Heart left ventricle (tissue), 16 donors: ENCODE measurements around the gene STX1B. TPM values are rescaled to one million over a fixed set of nuclear protein-coding genes. Genes with fewer than 3 reads are reported as not detected.
A peak's percentile ranks its signal among the peaks of the same experiment; 100 is the strongest.

Source experiments
- ATAC-seq, 4 donors: fragments of 200-7000 bp; cut with Tn5 transposase; one replicate each; pipeline ENCODE4 v1.9.1; 2020 to 2022; ENCODE audit warnings: moderate library complexity in 4 of 4, mild to moderate bottlenecking in 3 of 4, moderate number of reproducible peaks in 1 of 4
- DNase-seq, 5 donors: peaks; one replicate each; pipeline ENCODE4 v3.0.0-alpha.2; 2020
- H3K27ac ChIP-seq, 12 donors: fragments of 200-600 bp; sonication (generic) in 4 of 12; one replicate each; pipeline versions ENCODE4 v1.5.0 to v1.8.0; 2016 to 2022; ENCODE audit warnings: mild to moderate bottlenecking in 2 of 12
- H3K27me3 ChIP-seq, 9 donors: fragments of 200-600 bp; sonication (generic) in 2 of 9; one replicate each; pipeline versions ENCODE4 v1.5.1 to v1.8.0; 2016 to 2022; ENCODE audit warnings: mild to moderate bottlenecking in 3 of 9
- H3K36me3 ChIP-seq, 9 donors: fragments of 200-600 bp; sonication (generic) in 2 of 9; one replicate each; pipeline versions ENCODE4 v1.5.0 to v1.8.0; 2018 to 2022; ENCODE audit warnings: mild to moderate bottlenecking in 2 of 9
- H3K4me1 ChIP-seq, 12 donors: fragments of 200-600 bp; sonication (generic) in 4 of 12; one replicate each; pipeline versions ENCODE4 v1.5.0 to v1.8.0; 2016 to 2022; ENCODE audit warnings: mild to moderate bottlenecking in 3 of 12
- H3K4me3 ChIP-seq, 12 donors: fragments of 200-600 bp; sonication (generic) in 4 of 12; one replicate each; pipeline versions ENCODE4 v1.5.0 to v1.8.0; 2017 to 2022; ENCODE audit warnings: mild to moderate bottlenecking in 9 of 12, moderate library complexity in 4 of 12
- H3K9me3 ChIP-seq, 12 donors: fragments of 200-600 bp; sonication (generic) in 4 of 12; one replicate each; pipeline versions ENCODE4 v1.5.0 to v1.8.0; 2016 to 2022; ENCODE audit warnings: mild to moderate bottlenecking in 1 of 12
- CTCF ChIP-seq, 12 donors: fragments of 200-600 bp; sonication (generic) in 4 of 12; IDR thresholded peaks; one replicate each; pipeline versions ENCODE4 v1.5.0 to v1.8.0; 2018 to 2022; ENCODE audit warnings: antibody characterized with exemption in 12 of 12, mild to moderate bottlenecking in 5 of 12
- POLR2A ChIP-seq, 2 donors: fragments of 450-650 bp; IDR thresholded peaks; one replicate each; pipeline ENCODE4 v1.6.1; 2017; ENCODE audit warnings: antibody characterized with exemption in 2 of 2, mild to moderate bottlenecking in 2 of 2, moderate library complexity in 2 of 2
- WGBS, 4 donors: extraction: QIAGEN DNeasy Blood & Tissue Kit in 2 of 4; methylation state at CpG; one replicate each; pipeline versions ENCODE4 v1.1.5 to v1.1.7; 2013 to 2018; 5-methylcytosine and 5-hydroxymethylcytosine counted together
- intact Hi-C, 10 donors: fragments of 100-400 bp; cut with DNase I; formaldehyde crosslinking; loops; one replicate each; pipeline versions ENCODE4 v1.11.1 to v1.14.2; 2022
- polyA plus RNA-seq, 2 donors: library from polyadenylated mRNA; stranded (reverse); fragments of 200-250 nt; gene quantifications; one replicate each; pipeline ENCODE4 v1.2.3, GENCODE V29; 2013
- total RNA-seq, 9 donors: library from RNA; depleted of rRNA in 2 of 9; stranded (reverse); fragments of >200 nt in 2 of 9; fragmentation: NEBNext Ultra II Directional in 3 of 9; extraction: Animal tissue kit (Norgen Biotek cat#: 25700) in 3 of 9; gene quantifications; one replicate each; pipeline versions ENCODE4 v1.1.0 to v1.2.4, GENCODE V29; 2016 to 2023
- donor health status: ischemic (EF 13 %, LVEDD 7.1; RV severe dilation, severe dysfunction).
- donor health status: healthy with polysubstance abuse.
- donor health status: DM: no; HTN: yes; CAD: no.
- donor health status: DM: no; HTN: no; CAD: no.
- donor health status: ischemic (EF 25% LVEDD 6.9; RV normal size, moderate dysfunction).
- donor health status: ischemic (EF 25% LVEDD 5.7; RV mildly dilated, moderate dysfunction).
- donor health status: healthy.
- donor health status: DM: yes; HTN: yes; CAD: no.
- donor health status: ischemic (EF 35%, LVEDD 5.7; RV mildly dilated, moderate dysfunction).
- donor health status: nonischemic (EF 11% LVEDD 7.7; RV severe dilation, severe dysfunction).
- donor health status: DM: yes; HTN: yes; CAD: no.
- donor health status: PGD.
- donor health status: ischemic (EF 29% LVEDD 5.4; RV normal size, mild dysfunction).
- donor health status: nonischemic (EF 23%, LVEDD 6.1; RV moderate dilation, normal function).

STX1B gene
- total and polyA plus RNA-seq, 11 donors = 0.20 to 2.1 (median 0.82) TPM

- Histone ChIP-seq H3K36me3 (peaks cover 0 to 36% (median 15%) of the 10 kb centered on the region in 9 donors), H3K27ac (no peak overlapping the region), H3K27me3 (no peaks in the 10 kb centered on the region), H3K4me3 (no peak overlapping the region), H3K9me3 (no peaks in the 10 kb centered on the region), H3K4me1 (peaks cover 0 to 21% (median 11%) of the 10 kb centered on the region in 12 donors)
- intact Hi-C loops = loop anchor here in 9 of 10 donors (5.0 to 10.0 kb wide), 15 partner anchors 45 to 887 kb away; partner anchors contain the start of genes VKORC1 (in 3 of the 9), ZNF646 (in 3 of the 9), ZNF668 (in 3 of the 9) and ZNF267 (in 2 of the 9)
- TF ChIP-seq POLR2A (IDR thresholded peaks at IDR 0.05) (no peak), CTCF (IDR thresholded peaks at IDR 0.05) (no peak)
- 94 to 95% (median 94%) methylated on average over 13 to 30 of the region's 30 CpGs for WGBS, 4 donors
- DNase-seq = no peak
- ATAC-seq = no peak
Observed at GRCh38 chr16:30987581-30988190, 22.8 kb downstream of the STX1B start.

GRCh38 chr16:30986129-30986991, 24.1 kb downstream of the STX1B start:
- 87 to 92% (median 92%) methylated on average over 24 to 29 of the region's 29 CpGs for WGBS, 4 donors
- Histone ChIP-seq H3K9me3 (no peaks in the 10 kb centered on the region), H3K4me1 (peaks cover 0 to 21% (median 11%) of the 10 kb centered on the region in 12 donors), H3K27ac (peak overlapping the region in 1 of 12 donors; percentile 82), H3K4me3 (peak overlapping the region in 4 of 12 donors; percentile 61 to 63 (median 62)), H3K36me3 (peaks cover 0 to 48% (median 23%) of the 10 kb centered on the region in 9 donors), H3K27me3 (no peaks in the 10 kb centered on the region)
- DNase-seq = no peak
- TF ChIP-seq CTCF (IDR thresholded peaks at IDR 0.05) (no peak), POLR2A (IDR thresholded peaks at IDR 0.05) (no peak)
- no peak for ATAC-seq
- intact Hi-C loops = loop anchor here in 9 of 10 donors (5.0 to 10.0 kb wide), 15 partner anchors 46 to 888 kb away; partner anchors contain the start of genes VKORC1 (in 3 of the 9), ZNF646 (in 3 of the 9), ZNF668 (in 3 of the 9) and ZNF267 (in 2 of the 9)

- Histone ChIP-seq H3K27me3 (no peaks in the 10 kb centered on the region), H3K4me3 (peak overlapping the region in 11 of 12 donors; percentile 24 to 79 (median 61)), H3K27ac (peak overlapping the region in 10 of 12 donors; percentile 26 to 82 (median 66)), H3K36me3 (peaks cover 0 to 56% (median 31%) of the 10 kb centered on the region in 9 donors), H3K9me3 (no peaks in the 10 kb centered on the region), H3K4me1 (peaks cover 0 to 21% (median 11%) of the 10 kb centered on the region in 12 donors)
- no peak for TF ChIP-seq POLR2A (IDR thresholded peaks at IDR 0.05)
- TF ChIP-seq CTCF (IDR thresholded peaks at IDR 0.05) = no peak
- WGBS, 4 donors = 41 to 65% (median 55%) methylated on average over 12 to 20 of the region's 20 CpGs
- intact Hi-C loops = loop anchor here in 9 of 10 donors (1.0 to 10.0 kb wide), 20 partner anchors 47 to 889 kb away; partner anchors contain the start of genes ZNF843 (in 5 of the 9), VKORC1 (in 3 of the 9), ZNF646 (in 3 of the 9) and ZNF668 (in 3 of the 9)
- ATAC-seq (peak; percentile 9 to 41 (median 33)), DNase-seq (peak in 1 of 5 donors; percentile 54)
Observed at GRCh38 chr16:30985401-30986128, 24.9 kb downstream of the STX1B start.
